Fibroblast of the aortic adventitia (primary cell): Measurements from ENCODE around the gene FXYD5. TPM values are rescaled to one million over a fixed set of nuclear protein-coding genes. Genes with fewer than 3 reads are reported as not detected.

Source experiments
- DNase-seq: peaks from one replicate; pipeline ENCODE4 v3.0.0-alpha.2; 2010; ENCODE audit warnings: low read depth
- H3K4me3 ChIP-seq: 2 replicates; pipeline ENCODE4 v1.5.1; 2011; ENCODE audit warnings: low read depth, mild to moderate bottlenecking, control low read depth, low read length, moderate library complexity
- total RNA-seq: library from RNA; depleted of rRNA; stranded (reverse); fragments of >200 nt; gene quantifications from 2 replicates; pipeline ENCODE4 v1.2.3, GENCODE V29; 2012; ENCODE audit warnings: low replicate concordance
- TF ChIP-seq, protein P1 (sequence below): IDR thresholded peaks from 2 replicates; pipeline ENCODE4 v1.5.1; 2011; ENCODE audit warnings: mild to moderate bottlenecking, low read length, control low read depth, inconsistent platforms; ENCODE audit not compliant: insufficient read depth

FXYD5 gene
- total RNA-seq, 1 donor = 59.8 TPM

- no peak within 1 kb of the TSS for H3K4me3 ChIP-seq
- TF ChIP-seq, protein P1, sequence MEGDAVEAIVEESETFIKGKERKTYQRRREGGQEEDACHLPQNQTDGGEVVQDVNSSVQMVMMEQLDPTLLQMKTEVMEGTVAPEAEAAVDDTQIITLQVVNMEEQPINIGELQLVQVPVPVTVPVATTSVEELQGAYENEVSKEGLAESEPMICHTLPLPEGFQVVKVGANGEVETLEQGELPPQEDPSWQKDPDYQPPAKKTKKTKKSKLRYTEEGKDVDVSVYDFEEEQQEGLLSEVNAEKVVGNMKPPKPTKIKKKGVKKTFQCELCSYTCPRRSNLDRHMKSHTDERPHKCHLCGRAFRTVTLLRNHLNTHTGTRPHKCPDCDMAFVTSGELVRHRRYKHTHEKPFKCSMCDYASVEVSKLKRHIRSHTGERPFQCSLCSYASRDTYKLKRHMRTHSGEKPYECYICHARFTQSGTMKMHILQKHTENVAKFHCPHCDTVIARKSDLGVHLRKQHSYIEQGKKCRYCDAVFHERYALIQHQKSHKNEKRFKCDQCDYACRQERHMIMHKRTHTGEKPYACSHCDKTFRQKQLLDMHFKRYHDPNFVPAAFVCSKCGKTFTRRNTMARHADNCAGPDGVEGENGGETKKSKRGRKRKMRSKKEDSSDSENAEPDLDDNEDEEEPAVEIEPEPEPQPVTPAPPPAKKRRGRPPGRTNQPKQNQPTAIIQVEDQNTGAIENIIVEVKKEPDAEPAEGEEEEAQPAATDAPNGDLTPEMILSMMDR = no peak
- no peak for DNase-seq
Measured at GRCh38 chr19:35143231-35143715, 11.3 kb upstream of the FXYD5 start, which contains the start of gene FXYD7. TSS of gene FXYD7 (plus strand) at chr19:35143255. CDS start at chr19:35143334, 79 bp downstream.

GRCh38 chr19:35143818-35144217 lies 10.7 kb upstream of the FXYD5 start:
- TF ChIP-seq, protein P1 = no peak
- no peak for DNase-seq

DNA sequence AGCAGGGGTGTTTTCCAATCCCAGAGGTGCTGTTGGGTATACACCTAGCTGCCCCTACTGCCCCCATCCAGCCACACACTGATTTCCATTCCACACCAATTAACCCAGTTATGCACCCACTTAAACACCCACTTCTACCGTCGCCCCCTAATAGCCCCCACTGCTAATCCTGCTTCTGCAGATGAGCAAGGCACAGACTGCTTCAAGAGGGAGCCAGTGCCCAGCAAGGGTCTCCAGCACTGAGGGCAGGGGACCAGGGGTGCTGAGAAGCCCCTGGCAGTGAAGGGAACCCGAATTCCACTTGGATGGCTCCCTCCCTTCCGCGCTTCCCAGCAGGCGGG lies 10.3 kb upstream of the FXYD5 start:
- TF ChIP-seq, protein P1 = no peak
- no peak for DNase-seq
- H3K4me3 ChIP-seq = no peak overlapping the region

More at GRCh38 chr19:35143818-35144217, 10.7 kb upstream of the FXYD5 start:
- H3K4me3 ChIP-seq = no peak overlapping the region

- H3K4me3 ChIP-seq = no peak overlapping the region
- no peak for DNase-seq
- TF ChIP-seq, protein P1 = no peak
Measured at GRCh38 chr19:35144600-35145436, 9.7 kb upstream of the FXYD5 start.

DNA sequence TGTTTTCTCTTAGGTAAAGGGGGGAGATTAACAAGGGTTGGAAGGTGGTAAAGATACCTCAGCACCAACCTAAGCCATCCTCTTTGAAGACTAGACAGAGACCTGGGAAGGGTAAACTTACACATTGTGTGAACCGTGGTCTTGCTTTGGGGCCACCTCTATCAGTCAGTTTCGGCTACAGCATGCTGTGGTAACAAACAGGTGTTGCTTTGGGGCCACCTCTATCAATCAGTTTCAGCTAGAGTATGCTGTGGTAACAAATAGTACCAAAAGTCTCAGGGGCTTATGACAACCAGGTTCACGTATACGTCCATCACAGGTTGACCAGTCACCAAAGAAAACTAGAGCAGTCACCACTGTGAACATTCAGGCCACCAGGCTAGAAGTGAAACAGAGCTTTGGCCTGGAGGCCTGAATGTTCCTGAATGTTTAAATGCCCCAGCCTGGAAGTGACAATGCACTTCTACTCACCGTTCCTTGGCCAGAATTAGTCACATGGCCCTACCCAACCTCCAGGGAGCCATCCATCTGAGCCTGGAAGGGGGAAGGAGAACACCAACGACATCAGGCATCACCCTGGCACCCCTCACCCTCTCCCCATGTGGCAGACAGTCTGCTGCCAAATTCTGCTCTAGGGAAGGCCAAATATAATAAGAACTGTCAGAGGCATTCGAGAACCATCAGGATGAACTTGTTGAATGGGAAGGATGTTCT lies 7.6 kb upstream of the FXYD5 start:
- no peak for DNase-seq
- TF ChIP-seq, protein P1 = no peak
- H3K4me3 ChIP-seq = no peak overlapping the region

GRCh38 chr19:35149463-35149862 lies 5.1 kb upstream of the FXYD5 start:
- TF ChIP-seq, protein P1 = no peak
- DNase-seq = no peak
- no peak overlapping the region for H3K4me3 ChIP-seq
